Transverse colon (tissue), 4 donors: ENCODE results near the gene CCDC40.

Source experiments
- EP300 ChIP-seq: sonication (generic); formaldehyde crosslinking; IDR thresholded peaks from one replicate; pipeline ENCODE4 v1.6.1; 2017; ENCODE audit warnings: antibody characterized with exemption, low read depth
- POLR2A ChIP-seq: fragments of 450-650 bp; IDR thresholded peaks from one replicate; pipeline ENCODE4 v1.6.1; 2016; ENCODE audit warnings: antibody characterized with exemption, mild to moderate bottlenecking, moderate library complexity
- POLR2AphosphoS5 ChIP-seq, 3 donors: sonication (generic); formaldehyde crosslinking; IDR thresholded peaks; one replicate each; pipeline ENCODE4 v1.6.1; 2016; ENCODE audit warnings: antibody characterized with exemption in 3 of 3
- TF ChIP-seq, protein P1 (sequence below), 5 experiments: fragments of 200-600 bp in 3 of 5; fragments of 450-650 bp in 2 of 5; sonication (generic) in 3 of 5; IDR thresholded peaks; 1 replicate in 2 of 5; 2 replicates in 3 of 5; pipeline ENCODE4 v1.5.1; 2016 to 2017; ENCODE audit warnings: antibody characterized with exemption in 5 of 5, inconsistent platforms in 3 of 5, mild to moderate bottlenecking in 2 of 5, moderate library complexity in 1 of 5

DNA sequence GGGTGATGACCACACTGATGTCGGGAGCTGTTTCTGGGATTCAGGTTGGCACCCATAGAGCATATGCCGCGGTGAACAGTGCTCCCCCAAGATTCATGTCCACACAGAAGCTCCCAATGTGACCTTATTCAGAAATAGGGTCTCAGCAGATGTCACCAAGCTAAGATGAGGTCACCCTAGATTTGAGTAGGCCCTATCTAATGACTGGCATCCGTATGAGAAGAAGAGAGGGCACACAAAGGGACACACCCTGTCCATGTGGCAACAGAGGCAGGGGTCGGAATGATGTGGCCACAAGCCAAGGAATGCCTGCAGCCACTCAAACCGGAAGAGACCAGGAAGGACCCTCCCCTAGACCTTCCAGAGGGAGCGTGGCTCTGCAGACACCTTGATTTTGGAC lies 36.3 kb upstream of the CCDC40 start:
- TF ChIP-seq, protein P1, sequence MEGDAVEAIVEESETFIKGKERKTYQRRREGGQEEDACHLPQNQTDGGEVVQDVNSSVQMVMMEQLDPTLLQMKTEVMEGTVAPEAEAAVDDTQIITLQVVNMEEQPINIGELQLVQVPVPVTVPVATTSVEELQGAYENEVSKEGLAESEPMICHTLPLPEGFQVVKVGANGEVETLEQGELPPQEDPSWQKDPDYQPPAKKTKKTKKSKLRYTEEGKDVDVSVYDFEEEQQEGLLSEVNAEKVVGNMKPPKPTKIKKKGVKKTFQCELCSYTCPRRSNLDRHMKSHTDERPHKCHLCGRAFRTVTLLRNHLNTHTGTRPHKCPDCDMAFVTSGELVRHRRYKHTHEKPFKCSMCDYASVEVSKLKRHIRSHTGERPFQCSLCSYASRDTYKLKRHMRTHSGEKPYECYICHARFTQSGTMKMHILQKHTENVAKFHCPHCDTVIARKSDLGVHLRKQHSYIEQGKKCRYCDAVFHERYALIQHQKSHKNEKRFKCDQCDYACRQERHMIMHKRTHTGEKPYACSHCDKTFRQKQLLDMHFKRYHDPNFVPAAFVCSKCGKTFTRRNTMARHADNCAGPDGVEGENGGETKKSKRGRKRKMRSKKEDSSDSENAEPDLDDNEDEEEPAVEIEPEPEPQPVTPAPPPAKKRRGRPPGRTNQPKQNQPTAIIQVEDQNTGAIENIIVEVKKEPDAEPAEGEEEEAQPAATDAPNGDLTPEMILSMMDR (IDR thresholded peaks at IDR 0.05) = no peak
- no peak for TF ChIP-seq POLR2A
- no peak for TF ChIP-seq POLR2AphosphoS5 (IDR thresholded peaks at IDR 0.05)
- no peak for TF ChIP-seq EP300
